Fibroblast of lung (primary cell): ENCODE measurements around the gene THSD7A. TPM values are rescaled to one million over a fixed set of nuclear protein-coding genes. Genes with fewer than 3 reads are reported as not detected.

Experiments
- DNase-seq, 2 donors: peaks; one replicate each; pipeline versions ENCODE4 v3.0.0 to v3.0.0-alpha.2; 2010; ENCODE audit warnings: low read depth in 2 of 2
- H2AFZ ChIP-seq: 2 replicates; pipeline ENCODE4 v1.5.1; 2012; ENCODE audit warnings: low read length, control low read depth, inconsistent platforms
- H3K27ac ChIP-seq: 2 replicates; pipeline ENCODE4 v1.5.1; 2011; ENCODE audit warnings: low read length, control low read depth; ENCODE audit not compliant: insufficient read depth
- H3K27me3 ChIP-seq: 2 replicates; pipeline ENCODE4 v1.5.1; 2011; ENCODE audit warnings: mild to moderate bottlenecking, low read length; ENCODE audit not compliant: control insufficient read depth, insufficient read depth
- H3K36me3 ChIP-seq: 2 replicates; pipeline ENCODE4 v1.5.1; 2011; ENCODE audit warnings: low read length; ENCODE audit not compliant: control insufficient read depth, insufficient read depth
- H3K4me1 ChIP-seq: 2 replicates; pipeline ENCODE4 v1.5.1; 2011; ENCODE audit warnings: low read length; ENCODE audit not compliant: control insufficient read depth, insufficient read depth; ENCODE audit errors: extremely low read depth
- H3K4me2 ChIP-seq: 2 replicates; pipeline ENCODE4 v1.5.1; 2011; ENCODE audit warnings: low read length, control low read depth; ENCODE audit not compliant: insufficient read depth; ENCODE audit errors: extremely low read depth
- H3K4me3 ChIP-seq, 4 experiments: fragments of 200-600 bp in 1 of 4; sonication (generic) in 1 of 4; replicated peaks in 1 of 4; 2 replicates each; pipeline ENCODE4 v1.5.1; 2011 to 2016; ENCODE audit warnings: low read length in 4 of 4, low read depth in 3 of 4, mild to moderate bottlenecking in 3 of 4, control low read depth in 2 of 4, inconsistent platforms in 1 of 4, mixed read lengths in 1 of 4; ENCODE audit not compliant: insufficient read depth in 1 of 4; ENCODE audit errors: control extremely low read depth in 1 of 4
- H3K79me2 ChIP-seq: 2 replicates; pipeline ENCODE4 v1.5.1; 2012; ENCODE audit warnings: mild to moderate bottlenecking, low read length, inconsistent platforms; ENCODE audit not compliant: control insufficient read depth, insufficient read depth
- H3K9ac ChIP-seq: 2 replicates; pipeline ENCODE4 v1.5.1; 2011; ENCODE audit warnings: mild to moderate bottlenecking, low read length, control low read depth; ENCODE audit not compliant: insufficient read depth
- H3K9me3 ChIP-seq: 2 replicates; pipeline ENCODE4 v1.5.1; 2012; ENCODE audit warnings: low read depth, low read length; ENCODE audit not compliant: control insufficient read depth, insufficient read depth
- H4K20me1 ChIP-seq: 2 replicates; pipeline ENCODE4 v1.5.1; 2011; ENCODE audit warnings: low read length; ENCODE audit not compliant: control insufficient read depth, insufficient read depth; ENCODE audit errors: extremely low read depth
- CTCF ChIP-seq, 2 donors: IDR thresholded peaks in 1 of 2; conservative IDR thresholded peaks in 1 of 2; 1 replicate in 1 of 2; 2 replicates in 1 of 2; pipeline ENCODE4 v1.5.1; 2011 to 2012; ENCODE audit warnings: low read length in 2 of 2, control low read depth in 1 of 2, inconsistent platforms in 1 of 2, low read depth in 1 of 2, mild to moderate bottlenecking in 1 of 2
- EZH2 ChIP-seq: IDR thresholded peaks from 2 replicates; pipeline ENCODE4 v1.5.1; 2012; ENCODE audit warnings: low read length, control low read depth, mild to moderate bottlenecking; ENCODE audit errors: missing control alignments
- polyA plus RNA-seq, 2 donors: library from polyadenylated mRNA; depleted of rRNA in 1 of 2; stranded (reverse) in 1 of 2; unstranded in 1 of 2; fragments of >200 nt; gene quantifications; 2 replicates each; pipeline ENCODE4 v1.2.1, GENCODE V29; 2011 to 2012; ENCODE audit warnings: missing spikeins in 1 of 2
- total RNA-seq: library from RNA; depleted of rRNA; stranded (reverse); fragments of >200 nt; gene quantifications from 2 replicates; pipeline ENCODE4 v1.2.1, GENCODE V29; 2014

Gene THSD7A
- total and polyA plus RNA-seq, 2 donors (not counting 1 experiment from before 2014, with no cell fraction given) = 0.02 to 0.83 TPM

- no peaks in the 10 kb centered on the region for H3K79me2 ChIP-seq
- no peak for DNase-seq
- no peaks in the 10 kb centered on the region for H3K36me3 ChIP-seq
- H3K27me3 ChIP-seq = no peaks in the 10 kb centered on the region
- no peaks in the 10 kb centered on the region for H3K9me3 ChIP-seq
- no peak for TF ChIP-seq CTCF (conservative IDR thresholded peaks at IDR 0.05 in 1 of 2, IDR thresholded peaks at IDR 0.05 in 1 of 2; ENCODE audit: low read depth in 1 of 2, low read length in 2 of 2)
- TF ChIP-seq EZH2 = no peak
- no peak overlapping the region for H3K27ac ChIP-seq
- H4K20me1 ChIP-seq = no peaks in the 10 kb centered on the region
- no peak overlapping the region for H3K9ac ChIP-seq
- no peak overlapping the region for H3K4me3 ChIP-seq
- H3K4me1 ChIP-seq = no peaks in the 10 kb centered on the region
- H3K4me2 ChIP-seq = no peak overlapping the region
- H2AFZ ChIP-seq = no peak overlapping the region
These were observed 358.1 kb downstream of the THSD7A start for GRCh38 chr7:11473807-11474424.

- no peaks in the 10 kb centered on the region for H3K36me3 ChIP-seq
- H3K4me1 ChIP-seq = no peaks in the 10 kb centered on the region
- no peak for TF ChIP-seq CTCF (conservative IDR thresholded peaks at IDR 0.05 in 1 of 2, IDR thresholded peaks at IDR 0.05 in 1 of 2; ENCODE audit: low read depth in 1 of 2, low read length in 2 of 2)
- TF ChIP-seq EZH2 = no peak
- H3K9me3 ChIP-seq = no peaks in the 10 kb centered on the region
- no peak overlapping the region for H3K4me3 ChIP-seq
- H3K79me2 ChIP-seq = no peaks in the 10 kb centered on the region
- no peak overlapping the region for H3K9ac ChIP-seq
- no peak overlapping the region for H2AFZ ChIP-seq
- no peak overlapping the region for H3K4me2 ChIP-seq
- H3K27ac ChIP-seq = no peak overlapping the region
- H3K27me3 ChIP-seq = no peaks in the 10 kb centered on the region
- no peaks in the 10 kb centered on the region for H4K20me1 ChIP-seq
- no peak for DNase-seq
These were observed 358.8 kb downstream of the THSD7A start for GRCh38 chr7:11473220-11473619.

GRCh38 chr7:11472646-11473045 is 359.4 kb downstream of the THSD7A start:
- H3K9ac ChIP-seq = no peak overlapping the region
- no peaks in the 10 kb centered on the region for H3K9me3 ChIP-seq
- H3K4me2 ChIP-seq = no peak overlapping the region
- H3K36me3 ChIP-seq = no peaks in the 10 kb centered on the region
- no peaks in the 10 kb centered on the region for H4K20me1 ChIP-seq
- TF ChIP-seq CTCF (conservative IDR thresholded peaks at IDR 0.05 in 1 of 2, IDR thresholded peaks at IDR 0.05 in 1 of 2; ENCODE audit: low read depth in 1 of 2, low read length in 2 of 2) (no peak), EZH2 (no peak)
- no peak overlapping the region for H2AFZ ChIP-seq
- H3K79me2 ChIP-seq = no peaks in the 10 kb centered on the region
- no peak overlapping the region for H3K27ac ChIP-seq
- DNase-seq = no peak
- no peak overlapping the region for H3K4me3 ChIP-seq
- no peaks in the 10 kb centered on the region for H3K27me3 ChIP-seq
- H3K4me1 ChIP-seq = no peaks in the 10 kb centered on the region
